MCF 10A (cell line): ENCODE results near the gene DLX4. TPM values are rescaled to one million over a fixed set of nuclear protein-coding genes. Genes with fewer than 3 reads are reported as not detected.

Source experiments
- BruUV-seq: library from RNA; stranded (reverse); fragments of 400-500 nt; replicated peaks from 2 replicates; lab custom pipeline; 2021; lab: Mats Ljungman, UMichigan
- CTCF ChIA-PET: fragments of 300-600 bp; sonication (Branson Sonifier 250); formaldehyde crosslinking; extraction: SDS; loops from one replicate; lab custom pipeline; 2021; ENCODE audit warnings: antibody characterized with exemption, inconsistent platforms; lab: Yijun Ruan, JAX
- POLR2A ChIA-PET: fragments of 300-600, 350-650 bp; sonication (Branson Sonifier 250); formaldehyde crosslinking; extraction: SDS; loops from one replicate; lab custom pipeline; 2020; ENCODE audit warnings: antibody characterized with exemption, inconsistent platforms; lab: Yijun Ruan, JAX
- DNase-seq: peaks from one replicate; pipeline ENCODE4 v3.0.0-alpha.2; 2018; ENCODE audit not compliant: unreplicated experiment
- H3K27ac Mint-ChIP-seq: one replicate; pipeline ENCODE4 v1.8.0; 2022; ENCODE audit warnings: mild to moderate bottlenecking, low read depth, mixed read lengths; ENCODE audit not compliant: unreplicated experiment
- H3K27me3 Mint-ChIP-seq: one replicate; pipeline ENCODE4 v1.8.0; 2022; ENCODE audit warnings: mixed read lengths; ENCODE audit not compliant: insufficient read depth, unreplicated experiment
- H3K36me3 Mint-ChIP-seq: one replicate; pipeline ENCODE4 v1.8.0; 2022; ENCODE audit warnings: mild to moderate bottlenecking, moderate library complexity, mixed read lengths; ENCODE audit not compliant: insufficient read depth, unreplicated experiment
- H3K4me1 Mint-ChIP-seq: one replicate; pipeline ENCODE4 v1.8.0; 2022; ENCODE audit warnings: mixed read lengths; ENCODE audit not compliant: insufficient read depth, unreplicated experiment
- H3K4me3 Mint-ChIP-seq: one replicate; pipeline ENCODE4 v1.8.0; 2022; ENCODE audit warnings: mild to moderate bottlenecking, moderate library complexity, mixed read lengths; ENCODE audit not compliant: unreplicated experiment
- H3K9me3 Mint-ChIP-seq: one replicate; pipeline ENCODE4 v1.8.0; 2022; ENCODE audit warnings: mixed read lengths; ENCODE audit not compliant: unreplicated experiment
- intact Hi-C: fragments of 100-400 bp; cut with micrococcal nuclease; formaldehyde crosslinking; loops from 2 replicates; pipeline ENCODE4 v1.14.1; 2022
- total RNA-seq: library from RNA; stranded (reverse); gene quantifications from 2 replicates; pipeline ENCODE4 v1.2.3, GENCODE V29; 2022
- TF ChIP-seq, protein P1 (sequence below): fragments of 200-600 bp; IDR thresholded peaks from one replicate; pipeline ENCODE4 v1.8.0; 2022; ENCODE audit warnings: antibody characterized with exemption, mild to moderate bottlenecking; ENCODE audit not compliant: unreplicated experiment

Gene DLX4
- total RNA-seq, 1 experiment from 2014 or later: 0.56 TPM

DNA sequence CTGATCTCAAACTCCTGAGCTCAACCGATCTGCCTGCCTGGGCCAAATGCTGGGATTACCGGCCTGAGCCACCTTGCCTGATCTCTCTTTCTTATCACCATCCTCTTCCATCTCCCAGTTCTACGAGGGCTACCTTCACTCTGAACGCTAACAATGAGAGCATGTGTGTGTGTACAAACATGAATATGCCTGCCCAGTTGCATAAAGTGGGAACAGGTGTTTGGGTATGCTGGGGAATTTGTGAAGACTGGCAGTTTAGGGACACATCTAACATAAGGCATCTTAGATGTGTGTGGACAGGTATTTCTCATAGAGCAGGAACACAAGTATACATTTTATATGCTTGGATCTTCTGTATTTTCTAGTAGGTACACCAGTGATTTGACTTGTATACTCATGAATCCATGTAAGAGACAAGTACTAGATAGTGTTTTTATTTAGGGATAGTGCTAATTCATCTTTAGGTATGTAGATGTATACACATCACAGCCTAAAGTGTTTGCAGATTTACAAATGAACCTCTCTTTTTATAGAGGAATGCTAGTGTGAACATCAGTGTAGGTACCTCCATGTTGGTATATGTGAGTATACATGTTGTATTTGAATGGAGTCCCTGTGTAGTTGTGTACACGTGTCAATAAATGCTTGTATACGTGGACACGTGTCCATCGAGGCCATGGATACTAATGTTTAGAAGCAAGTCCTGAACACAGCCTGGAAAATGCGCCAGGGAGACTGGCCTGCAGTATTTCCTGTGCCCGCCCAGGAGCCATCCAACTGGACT is 1.2 kb upstream of the DLX4 start:
- Mint-ChIP-seq H3K36me3 (no peaks in the 10 kb centered on the region), H3K4me3 (peak overlapping the region; percentile 83), H3K4me1 (peaks cover 6% of the 10 kb centered on the region), H3K9me3 (no peaks in the 10 kb centered on the region), H3K27ac (no peak overlapping the region), H3K27me3 (peaks cover 74% of the 10 kb centered on the region)
- TF ChIP-seq, protein P1, sequence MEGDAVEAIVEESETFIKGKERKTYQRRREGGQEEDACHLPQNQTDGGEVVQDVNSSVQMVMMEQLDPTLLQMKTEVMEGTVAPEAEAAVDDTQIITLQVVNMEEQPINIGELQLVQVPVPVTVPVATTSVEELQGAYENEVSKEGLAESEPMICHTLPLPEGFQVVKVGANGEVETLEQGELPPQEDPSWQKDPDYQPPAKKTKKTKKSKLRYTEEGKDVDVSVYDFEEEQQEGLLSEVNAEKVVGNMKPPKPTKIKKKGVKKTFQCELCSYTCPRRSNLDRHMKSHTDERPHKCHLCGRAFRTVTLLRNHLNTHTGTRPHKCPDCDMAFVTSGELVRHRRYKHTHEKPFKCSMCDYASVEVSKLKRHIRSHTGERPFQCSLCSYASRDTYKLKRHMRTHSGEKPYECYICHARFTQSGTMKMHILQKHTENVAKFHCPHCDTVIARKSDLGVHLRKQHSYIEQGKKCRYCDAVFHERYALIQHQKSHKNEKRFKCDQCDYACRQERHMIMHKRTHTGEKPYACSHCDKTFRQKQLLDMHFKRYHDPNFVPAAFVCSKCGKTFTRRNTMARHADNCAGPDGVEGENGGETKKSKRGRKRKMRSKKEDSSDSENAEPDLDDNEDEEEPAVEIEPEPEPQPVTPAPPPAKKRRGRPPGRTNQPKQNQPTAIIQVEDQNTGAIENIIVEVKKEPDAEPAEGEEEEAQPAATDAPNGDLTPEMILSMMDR: no peak
- no TSS peak for BruUV-seq
- CTCF ChIA-PET: interaction anchor here (0.7 to 2.0 kb wide), 5 partner anchors 11 to 400 kb away, joined by 3 to 9 read pairs (median 3); no protein-coding TSS in a partner anchor
- no peak for DNase-seq
- intact Hi-C loops: no loop called here
- POLR2A ChIA-PET: interaction anchor here (0.8 to 4.7 kb wide), 3 partner anchors 10 to 20 kb away, joined by 4 to 34 read pairs (median 4); no protein-coding TSS in a partner anchor

DNA sequence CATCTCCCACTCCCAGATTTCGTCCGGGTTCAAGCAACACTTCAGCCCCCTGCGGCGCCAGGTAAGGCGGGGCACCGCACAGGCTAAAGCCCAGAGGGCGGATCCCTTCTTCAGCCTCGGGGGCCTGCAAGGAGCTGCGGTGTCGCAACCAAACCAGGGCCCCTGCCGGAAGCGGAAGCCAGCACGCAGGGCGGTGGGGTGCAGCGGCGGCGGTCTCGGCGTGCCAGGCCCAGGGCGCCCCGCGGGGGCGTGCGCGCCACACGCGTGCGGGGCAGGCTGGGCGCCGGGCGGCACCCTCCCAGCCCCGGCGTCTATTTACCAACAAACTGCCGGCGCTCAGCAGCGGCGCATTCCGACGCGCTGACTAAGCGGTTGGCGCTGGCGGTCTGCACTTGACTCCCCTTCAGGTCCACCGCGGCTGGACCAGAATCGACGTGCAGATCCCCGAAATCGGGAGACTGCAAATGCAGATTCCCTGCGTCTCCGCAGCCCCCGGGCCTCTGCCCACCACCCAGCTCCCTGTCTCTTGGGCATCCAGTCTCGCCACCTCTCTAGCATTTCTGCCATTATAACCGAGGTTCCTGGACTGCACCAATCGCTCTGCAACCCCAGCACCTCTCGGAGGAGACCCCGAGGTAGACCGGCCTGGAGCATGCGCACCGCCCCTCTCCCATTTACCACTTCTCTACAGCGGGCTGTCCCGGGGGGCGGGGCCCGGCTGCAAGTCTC is 421 bp upstream of the DLX4 start:
- ChIA-PET CTCF (interaction anchor here (0.7 to 1.1 kb wide), 3 partner anchors 11 to 31 kb away, joined by 3 read pairs; no protein-coding TSS in a partner anchor), POLR2A (interaction anchor here (0.8 to 4.7 kb wide), 2 partner anchors 9 to 20 kb away, joined by 4 to 34 read pairs; no protein-coding TSS in a partner anchor)
- no TSS peak for BruUV-seq
- DNase-seq: peak; percentile 59
- TF ChIP-seq, protein P1: no peak
- Mint-ChIP-seq H3K4me1 (peaks cover 6% of the 10 kb centered on the region), H3K4me3 (peak overlapping the region; percentile 83), H3K27ac (peak overlapping the region; percentile 56), H3K36me3 (no peaks in the 10 kb centered on the region), H3K27me3 (peaks cover 74% of the 10 kb centered on the region), H3K9me3 (no peaks in the 10 kb centered on the region)
- intact Hi-C loops: no loop called here

GRCh38 chr17:49969795-49970389 is 902 bp downstream of the DLX4 start:
- no peaks in the 10 kb centered on the region for H3K9me3 Mint-ChIP-seq
- BruUV-seq: no TSS peak
- intact Hi-C loops: no loop called here
- peak overlapping the region; percentile 83 for H3K4me3 Mint-ChIP-seq
- no peak for DNase-seq
- TF ChIP-seq, protein P1: no peak
- H3K27ac Mint-ChIP-seq: no peak overlapping the region
- H3K36me3 Mint-ChIP-seq: no peaks in the 10 kb centered on the region
- H3K4me1 Mint-ChIP-seq: peaks cover 6% of the 10 kb centered on the region
- ChIA-PET CTCF (interaction anchor here (1.5 kb wide), 1 partner anchor 27 kb away, joined by 4 read pairs; no protein-coding TSS in a partner anchor), POLR2A (interaction anchor here (4.7 kb wide), 1 partner anchor 8 kb away, joined by 34 read pairs; no protein-coding TSS in a partner anchor)
- peaks cover 72% of the 10 kb centered on the region for H3K27me3 Mint-ChIP-seq
